Measurements from ENCODE around the gene ANKRD40CL.
"Not testable (repeated sequence)": the region's sequence is repeated elsewhere in the genome, so short reads cannot be mapped to it uniquely, and the experiment has no call there.

ANKRD40CL gene, protein sequence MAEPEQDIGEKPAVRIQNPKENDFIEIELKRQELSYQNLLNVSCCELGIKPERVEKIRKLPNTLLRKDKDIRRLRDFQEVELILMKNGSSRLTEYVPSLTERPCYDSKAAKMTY

DNA sequence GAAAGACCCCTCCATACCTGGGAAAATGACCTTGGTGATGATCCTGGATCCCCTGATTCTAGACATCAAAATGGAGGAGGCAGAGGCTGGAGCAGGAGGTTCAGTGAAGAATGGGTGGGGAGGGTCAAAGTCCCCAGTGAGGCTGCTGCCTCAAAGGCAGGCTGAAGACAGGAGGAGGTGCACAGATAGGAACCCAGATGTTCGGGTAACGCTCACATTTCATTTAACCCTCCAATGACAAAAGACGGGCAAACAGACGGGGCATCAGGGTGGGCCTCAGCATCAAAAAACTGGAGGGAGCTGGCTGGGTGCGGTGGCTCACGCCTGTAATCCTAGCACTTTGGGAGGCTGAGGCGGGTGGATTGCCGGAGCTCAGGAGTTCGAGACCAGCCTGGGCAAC lies at the start of gene ANKRD40CL:
Gene ANKRD40CL, minus strand, starts transcription at position 73 of the 400 bp plus-strand sequence. CDS start 605 bp downstream, outside the sequence.
- no peak for DNase-seq

DNA sequence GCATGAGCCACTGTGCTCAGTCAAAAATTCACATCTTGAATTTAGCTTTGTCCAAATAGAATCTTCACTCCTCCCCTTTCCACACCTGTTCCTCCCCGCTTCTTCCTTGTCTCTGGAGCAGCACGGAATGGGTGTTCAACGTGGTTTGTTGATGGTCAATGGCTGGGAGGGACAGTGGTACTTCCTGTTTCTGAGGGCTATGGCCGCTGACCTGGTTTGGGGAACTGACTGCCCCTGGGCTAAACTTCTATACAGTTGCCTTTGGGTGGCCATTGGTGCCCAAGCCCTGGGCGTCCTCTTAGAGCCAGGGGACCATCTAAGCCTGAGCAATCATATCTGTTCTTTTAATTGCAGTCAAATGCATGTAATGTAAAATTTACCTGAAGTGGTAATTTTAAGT lies 49.0 kb upstream of the ANKRD40CL start:
- DNase-seq, result no peak

DNA sequence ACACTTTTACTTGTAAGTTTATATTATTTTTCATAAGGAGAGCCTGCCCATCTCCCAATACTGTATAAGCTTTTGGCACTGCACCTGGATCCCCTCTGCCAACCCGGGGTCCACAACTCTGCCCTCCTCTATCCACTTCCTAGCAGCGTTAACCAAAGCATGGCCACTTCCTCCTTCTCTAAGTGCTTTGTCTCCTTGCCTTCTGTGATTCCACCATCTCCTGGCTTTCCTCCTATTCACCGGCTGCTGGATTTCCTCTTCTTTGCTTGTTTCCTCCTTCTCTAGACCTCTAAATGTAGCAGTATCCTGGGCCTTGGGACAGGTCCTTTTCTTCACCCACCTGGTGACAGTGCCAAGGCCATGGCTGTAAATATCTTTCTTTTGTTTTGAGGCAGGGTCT lies 48.1 kb upstream of the ANKRD40CL start:
- no peak for DNase-seq

DNA sequence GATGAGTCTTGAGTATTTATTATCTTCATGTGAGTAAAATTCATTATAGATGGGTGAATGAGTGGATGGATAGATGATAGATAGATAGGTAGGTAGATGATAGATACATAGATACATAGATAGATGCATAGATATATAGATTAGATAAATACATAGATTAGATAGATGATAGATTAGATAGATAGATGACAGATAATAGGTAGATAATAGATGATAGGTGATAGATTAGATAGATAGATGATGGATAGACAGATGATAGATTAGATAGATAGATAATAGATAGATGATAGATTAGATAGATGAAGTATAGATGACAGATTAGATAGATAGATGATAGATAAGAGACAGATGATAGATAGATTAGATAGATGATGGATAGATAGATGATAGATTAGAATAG lies 46.3 kb upstream of the ANKRD40CL start:
- DNase-seq, result no peak

DNA sequence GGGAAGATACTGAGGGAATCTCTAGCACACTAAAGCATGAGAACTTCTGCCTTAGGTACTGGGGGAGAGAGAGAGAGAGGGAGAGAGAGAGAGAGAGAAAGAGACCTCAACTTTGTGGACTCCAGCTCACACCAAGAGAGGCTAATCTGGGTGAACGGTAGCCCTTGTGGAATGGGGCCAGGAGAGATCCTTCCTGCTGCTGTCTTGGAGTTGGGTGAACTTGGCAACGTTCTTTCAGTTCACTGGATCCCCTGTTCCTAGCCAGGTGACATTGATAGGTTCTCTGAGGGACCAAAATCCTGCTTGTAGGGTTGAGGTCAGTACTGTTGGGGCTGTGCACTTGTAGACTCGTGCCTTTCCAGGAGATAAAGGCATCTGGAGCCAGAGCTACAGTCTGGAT lies 41.6 kb upstream of the ANKRD40CL start:
- no peak for DNase-seq

DNA sequence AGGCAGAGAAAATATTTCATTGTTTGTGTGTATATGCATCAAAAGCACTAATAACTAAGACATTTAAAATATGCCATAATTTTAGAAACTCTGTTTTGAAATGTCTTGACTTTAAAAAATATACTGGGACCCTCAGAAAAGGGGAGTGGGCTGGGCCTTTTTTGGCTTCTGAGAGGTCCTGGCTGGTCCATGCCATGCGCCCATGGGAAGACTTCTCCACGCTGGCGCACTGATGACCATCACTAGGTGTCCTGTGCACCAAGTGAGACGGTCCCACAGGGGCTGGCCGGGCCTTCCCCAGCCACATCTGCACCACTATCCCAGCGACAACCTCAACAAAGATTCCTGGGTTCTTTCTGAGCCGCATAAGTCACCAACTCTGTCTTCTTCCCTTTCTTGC lies 41.1 kb upstream of the ANKRD40CL start:
- no peak for DNase-seq

DNA sequence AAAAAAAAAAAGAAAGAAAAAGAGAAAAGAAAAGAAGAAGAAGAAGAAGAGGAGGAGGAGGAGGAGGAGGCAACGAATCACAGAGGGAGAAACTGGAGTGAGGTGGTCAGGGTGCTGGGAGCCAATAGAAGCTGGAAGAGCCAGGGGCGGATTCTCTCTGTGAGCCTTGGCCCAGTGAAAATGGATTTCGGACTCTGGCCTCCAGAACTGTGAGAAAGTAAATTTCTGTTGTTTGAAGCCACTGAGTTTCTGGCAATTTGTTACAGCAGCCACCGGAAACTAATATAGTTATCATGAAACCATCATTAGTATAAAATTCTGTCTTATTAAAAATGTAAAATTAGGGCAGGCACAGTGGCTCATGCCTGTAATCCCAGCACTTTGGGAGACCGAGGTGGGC lies 40.4 kb upstream of the ANKRD40CL start:
- no peak for DNase-seq

DNA sequence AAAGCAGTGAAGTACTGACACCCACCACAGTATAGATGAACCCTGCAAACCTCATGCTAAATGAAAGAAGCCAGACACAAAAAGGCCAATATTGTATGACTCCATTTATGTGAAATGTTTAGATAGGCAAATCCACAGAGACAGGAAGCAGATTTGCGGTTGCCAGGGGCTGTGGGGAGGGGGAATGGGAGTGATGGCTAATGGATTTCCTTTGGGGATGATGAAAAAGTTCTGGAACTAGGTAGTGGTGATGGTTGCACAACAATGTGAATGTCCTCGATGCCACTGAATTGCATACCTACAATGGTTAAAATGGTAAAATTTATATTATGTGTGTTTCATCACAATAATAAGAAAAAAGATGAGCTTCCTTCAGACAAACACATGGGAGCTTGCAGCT lies 39.7 kb upstream of the ANKRD40CL start:
- no peak for DNase-seq

DNA sequence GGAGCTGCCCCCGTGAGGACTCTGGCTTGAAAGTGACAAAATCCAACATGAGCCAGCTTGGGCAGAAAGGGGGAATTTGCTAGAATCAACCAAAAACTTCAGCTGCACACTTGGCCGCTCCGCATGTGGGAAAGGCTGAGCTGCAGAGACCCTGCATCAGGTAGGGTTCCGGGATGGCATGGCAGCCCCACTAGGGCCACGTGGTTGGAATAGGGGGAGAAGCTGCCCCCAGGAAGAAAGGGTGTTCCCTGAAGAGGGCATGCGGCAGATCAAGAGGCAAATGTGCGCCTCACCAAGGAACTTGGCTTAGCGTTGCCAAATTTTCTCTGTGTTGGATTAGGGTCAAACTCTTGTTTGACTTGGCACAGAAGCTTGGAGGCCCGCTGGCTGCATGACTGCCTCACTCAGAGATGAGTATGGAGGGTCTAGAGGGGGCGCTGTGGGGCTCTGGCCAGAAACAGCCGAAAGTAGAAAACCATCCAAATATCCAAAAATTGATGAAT lies 38.9 kb upstream of the ANKRD40CL start:
- DNase-seq, result no peak

DNA sequence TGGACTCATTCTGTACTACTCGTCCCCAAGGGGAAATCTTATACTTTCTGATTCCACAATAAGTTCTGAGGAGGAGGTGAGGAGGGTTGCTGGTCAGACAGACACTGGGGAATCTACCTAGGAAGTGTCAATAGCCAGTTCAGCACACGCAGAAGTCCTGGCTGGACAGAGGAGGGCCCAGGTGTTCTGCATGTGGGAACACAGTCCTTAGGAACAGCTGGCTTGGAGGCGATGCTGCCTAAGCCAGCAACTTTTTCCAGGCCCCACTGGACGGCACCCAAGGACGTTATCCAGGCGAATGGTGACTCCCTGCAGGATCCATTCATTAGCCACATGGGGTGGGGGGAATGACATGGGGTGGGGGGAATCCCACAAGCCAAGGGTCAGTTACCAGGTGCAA lies 38.2 kb upstream of the ANKRD40CL start:
- DNase-seq, result no peak

DNA sequence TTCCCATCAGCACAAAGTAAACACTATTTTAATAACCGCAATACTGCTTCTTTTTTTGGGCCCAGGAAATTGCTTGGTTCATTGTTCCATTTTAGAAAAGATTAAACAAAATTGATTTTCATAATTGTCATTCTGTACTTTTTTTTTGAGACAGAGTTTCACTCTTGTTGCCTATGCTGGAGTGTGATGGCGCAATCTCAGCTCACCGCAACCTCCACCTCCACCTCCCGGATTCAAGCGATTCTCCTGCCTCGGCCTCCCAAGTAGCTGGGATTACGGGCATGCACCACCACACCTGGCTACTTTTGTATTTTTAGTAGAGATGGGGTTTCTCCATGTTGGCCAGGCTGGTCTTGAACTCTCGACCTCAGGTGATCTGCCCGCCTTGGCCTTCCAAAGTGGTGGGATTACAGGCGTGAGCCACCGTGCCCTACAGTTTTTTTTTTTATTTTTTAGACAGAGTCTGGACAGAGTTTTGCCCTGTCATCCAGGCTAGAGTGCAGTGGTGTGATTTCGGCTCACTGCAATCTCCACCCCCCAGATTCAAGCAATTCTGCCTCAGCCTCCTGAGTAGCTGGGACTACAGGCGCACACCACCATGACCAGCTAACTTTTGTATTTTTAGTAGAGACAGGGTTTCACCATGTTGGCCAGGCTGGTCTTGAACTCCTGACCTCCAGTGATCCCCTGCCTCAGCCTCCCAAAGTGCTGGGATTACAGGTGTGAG lies 37.6 kb upstream of the ANKRD40CL start:
- not testable (repeated sequence) for DNase-seq

DNA sequence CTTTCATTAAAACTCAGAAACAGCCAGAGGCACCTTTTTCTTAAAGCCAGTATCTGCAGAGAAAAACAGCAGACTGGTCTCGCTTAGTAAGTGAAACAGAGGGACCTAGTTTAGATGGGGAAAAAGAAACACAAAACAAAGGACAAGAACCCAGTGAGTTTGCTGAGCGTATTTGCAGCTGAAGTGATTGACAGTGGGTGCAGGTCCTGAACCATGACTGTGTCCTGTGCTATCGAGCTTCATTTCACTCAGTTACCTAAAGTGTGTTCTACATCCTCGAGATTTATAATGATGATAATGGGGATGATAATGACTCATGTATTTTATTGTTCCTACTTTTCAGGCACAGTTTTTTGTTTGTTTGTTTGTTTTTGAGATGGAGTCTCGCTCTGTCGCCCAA lies 36.4 kb upstream of the ANKRD40CL start:
- DNase-seq, result no peak

DNA sequence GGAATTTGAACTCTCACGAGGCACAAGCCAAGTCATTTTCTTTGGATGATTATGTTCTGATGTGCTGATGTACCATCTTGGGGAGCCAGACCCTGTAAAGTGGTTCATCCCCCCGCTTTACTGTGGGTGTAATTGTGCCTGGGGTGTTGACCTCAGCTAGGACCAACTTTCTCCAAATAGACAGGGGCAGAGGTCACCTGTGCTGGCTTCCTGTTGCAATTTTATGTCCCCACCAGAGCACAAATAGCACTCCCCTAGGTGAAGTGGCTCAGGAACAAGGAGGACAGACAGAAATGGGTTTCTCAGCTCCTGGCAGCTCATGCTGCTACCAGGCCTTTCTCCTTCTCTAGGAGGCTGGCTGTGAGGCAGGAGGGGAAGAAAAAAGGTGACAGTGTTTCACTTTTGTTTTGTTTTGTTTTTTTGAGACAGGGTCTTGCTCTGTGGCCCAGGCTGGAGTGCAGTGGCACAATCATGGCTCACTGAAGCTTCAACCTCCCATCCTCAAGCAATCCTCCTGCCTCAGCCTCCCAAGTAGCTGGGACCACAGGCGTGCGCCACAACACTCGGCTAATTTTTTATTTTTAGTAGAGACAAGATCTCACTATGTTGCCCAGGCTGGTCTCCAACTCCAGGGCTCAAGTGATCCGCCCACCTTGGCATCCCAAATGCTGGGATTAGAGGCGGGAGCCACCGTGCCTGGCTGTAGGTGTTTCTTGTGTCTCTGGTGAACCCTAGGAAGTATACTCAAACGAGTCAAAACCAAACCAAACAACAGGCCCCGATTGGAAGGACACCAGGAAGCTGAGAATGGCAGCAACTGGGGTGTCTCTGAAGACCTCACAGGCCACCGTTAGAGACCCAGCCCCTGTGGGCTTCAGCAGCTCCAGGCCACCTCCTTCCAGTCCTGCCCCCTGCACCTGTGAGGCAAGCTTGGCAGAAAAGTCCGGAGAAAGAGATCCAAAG lies 35.6 kb upstream of the ANKRD40CL start:
- DNase-seq, result no peak

DNA sequence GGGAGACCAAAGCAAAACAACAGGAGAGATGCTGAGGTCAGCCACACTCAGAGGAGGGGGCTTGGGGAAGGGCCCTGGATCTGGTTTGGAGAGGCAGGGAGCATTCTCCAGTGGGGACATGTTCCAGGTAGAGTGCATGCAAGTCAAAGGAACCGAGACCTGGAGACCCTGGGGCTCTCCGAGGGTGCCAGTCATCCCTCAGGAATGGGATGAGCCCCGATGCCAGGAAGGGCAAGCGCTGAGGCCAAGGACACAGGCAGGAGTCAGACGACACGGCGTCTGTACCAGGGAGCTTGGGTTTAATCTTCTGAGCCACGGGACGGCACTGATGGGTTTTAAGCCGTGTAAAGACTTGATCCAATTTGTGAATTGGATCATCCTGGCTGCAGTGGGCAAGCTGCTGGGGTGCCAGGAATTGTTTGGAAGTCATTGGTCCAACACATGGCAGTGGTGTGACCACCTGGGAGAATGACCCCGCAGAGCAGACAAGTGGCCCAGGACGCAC lies 32.9 kb upstream of the ANKRD40CL start:
- no peak for DNase-seq

DNA sequence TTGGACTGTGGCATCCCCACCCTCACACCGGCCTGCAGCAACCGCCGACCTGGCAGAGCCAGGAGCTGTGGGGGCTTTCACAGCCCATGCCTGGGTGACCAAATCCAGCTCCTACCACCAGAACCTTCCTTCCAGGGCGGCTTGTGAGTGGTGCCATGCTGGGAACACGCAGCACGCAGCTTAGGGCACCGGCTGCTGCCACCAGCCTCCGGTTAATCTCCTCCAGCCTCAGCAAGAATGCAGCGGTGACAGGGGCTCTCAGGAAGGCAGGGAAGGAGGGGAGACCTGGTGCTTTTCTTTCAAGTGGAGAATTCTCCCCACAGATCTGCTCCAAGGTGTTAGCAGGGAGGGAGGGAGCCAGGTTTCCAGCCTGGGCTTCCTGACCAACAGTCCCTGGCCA lies 32.3 kb upstream of the ANKRD40CL start:
- no peak for DNase-seq

DNA sequence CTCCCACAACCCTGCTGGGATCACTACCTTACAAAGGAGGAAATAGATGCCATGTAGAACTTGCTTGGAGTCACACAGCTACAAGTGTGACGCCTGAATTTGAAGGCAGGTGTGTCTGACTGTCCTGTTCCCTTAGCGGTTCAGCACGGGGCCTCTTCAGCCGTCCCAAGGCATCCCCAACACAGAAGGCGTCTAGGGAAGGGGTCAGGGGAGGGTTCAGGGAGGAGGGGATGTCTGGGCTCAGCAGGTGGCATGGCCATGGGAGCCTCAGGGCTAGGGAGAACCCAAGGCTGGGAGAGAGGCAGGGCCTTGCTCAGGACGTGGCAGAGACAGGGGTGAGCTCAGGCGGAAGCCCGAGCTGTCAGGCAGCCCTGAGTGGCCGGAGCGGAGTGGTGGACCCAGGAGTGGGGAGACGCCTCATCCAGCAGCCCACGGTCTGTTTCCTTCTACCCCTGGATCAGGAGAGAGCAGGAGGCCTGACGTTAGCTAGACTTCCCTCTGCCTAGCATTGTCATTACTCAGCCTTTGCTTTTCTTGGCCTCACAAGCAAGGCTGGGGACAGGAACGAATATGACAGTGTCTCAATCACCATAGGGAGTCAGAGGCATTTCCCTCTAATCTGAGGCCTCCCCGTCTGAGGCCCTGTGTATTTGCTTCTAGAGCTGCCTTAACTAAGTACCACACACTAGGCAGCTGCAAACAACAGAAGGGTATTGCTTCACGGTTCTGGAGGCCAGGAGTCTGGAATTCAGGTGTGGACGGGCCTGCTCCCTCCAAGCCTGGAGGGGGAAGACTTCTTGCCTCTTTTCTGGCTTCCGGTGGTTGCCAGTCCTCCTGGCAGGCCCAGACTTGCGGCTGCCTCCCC lies 31.3 kb upstream of the ANKRD40CL start:
- no peak for DNase-seq

DNA sequence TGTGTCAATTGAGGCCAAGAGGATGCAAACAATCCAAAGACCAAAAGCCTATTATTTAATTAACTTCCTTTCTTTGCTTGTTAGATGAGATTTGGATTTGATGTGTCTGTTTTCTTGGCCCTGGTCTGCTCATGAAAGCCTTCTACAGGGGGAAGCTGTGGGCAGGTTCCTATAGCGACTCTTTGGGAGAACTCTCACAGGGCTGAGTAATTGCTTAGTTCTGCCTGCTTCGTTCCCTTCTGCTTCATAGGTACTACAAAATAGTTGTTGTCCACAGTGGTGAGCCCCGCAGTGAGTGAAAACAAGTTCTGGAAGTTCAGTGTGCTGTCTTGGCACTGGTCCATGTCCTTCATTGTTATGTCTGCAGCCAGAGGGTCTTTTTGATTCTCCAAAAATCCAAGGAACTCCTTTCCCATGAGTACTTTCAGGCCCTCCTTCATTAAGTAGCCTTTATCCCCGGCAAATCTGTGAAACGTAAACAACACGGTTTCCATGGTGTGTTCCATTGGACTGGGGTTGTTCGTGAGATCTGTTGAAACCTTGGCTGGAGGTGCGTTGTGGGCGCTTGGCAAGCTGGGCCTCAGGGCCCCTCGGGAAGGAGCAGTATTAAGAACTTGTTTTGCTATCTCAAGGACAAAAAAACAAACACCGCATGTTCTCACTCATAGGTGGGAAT lies 30.0 kb upstream of the ANKRD40CL start:
- no peak for DNase-seq

DNA sequence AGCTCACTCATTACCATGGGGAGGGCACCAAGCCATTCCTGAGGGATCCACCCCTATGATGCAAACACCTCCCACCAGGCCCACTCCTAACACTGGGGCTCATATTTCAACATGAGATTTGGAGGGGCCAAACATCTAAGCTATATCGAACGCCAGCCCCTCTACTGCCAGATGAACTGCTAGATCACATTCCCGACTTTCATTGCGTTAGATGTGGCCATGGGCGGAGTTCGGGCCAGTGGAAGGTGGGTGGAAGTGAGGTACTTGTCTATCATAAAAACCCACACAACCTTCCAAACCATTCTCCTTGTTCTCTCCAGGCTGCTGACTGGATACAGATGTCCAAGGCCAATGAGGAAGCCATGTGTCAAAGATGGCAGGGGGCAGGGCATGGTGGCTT lies 27.0 kb upstream of the ANKRD40CL start:
- no peak for DNase-seq

DNA sequence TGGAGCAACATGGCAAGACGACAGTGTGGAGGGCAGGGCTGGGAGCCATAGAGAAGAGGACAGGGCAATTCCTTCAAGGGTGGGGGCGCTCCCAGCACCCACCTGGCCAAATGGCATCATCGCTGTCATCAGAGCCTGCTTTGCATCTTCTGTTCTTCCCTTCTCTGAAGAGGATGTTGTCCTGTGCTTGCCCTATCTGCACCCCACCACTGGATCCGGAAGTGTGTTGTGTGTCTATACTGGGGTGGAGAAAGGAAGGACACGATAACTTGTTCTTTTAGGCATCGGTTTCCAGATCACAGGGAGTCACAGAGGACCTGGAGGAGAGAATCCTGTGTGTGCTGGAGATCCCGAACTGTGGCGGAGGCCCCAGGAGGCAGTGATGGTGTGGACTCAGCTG lies 25.7 kb upstream of the ANKRD40CL start:
- no peak for DNase-seq

DNA sequence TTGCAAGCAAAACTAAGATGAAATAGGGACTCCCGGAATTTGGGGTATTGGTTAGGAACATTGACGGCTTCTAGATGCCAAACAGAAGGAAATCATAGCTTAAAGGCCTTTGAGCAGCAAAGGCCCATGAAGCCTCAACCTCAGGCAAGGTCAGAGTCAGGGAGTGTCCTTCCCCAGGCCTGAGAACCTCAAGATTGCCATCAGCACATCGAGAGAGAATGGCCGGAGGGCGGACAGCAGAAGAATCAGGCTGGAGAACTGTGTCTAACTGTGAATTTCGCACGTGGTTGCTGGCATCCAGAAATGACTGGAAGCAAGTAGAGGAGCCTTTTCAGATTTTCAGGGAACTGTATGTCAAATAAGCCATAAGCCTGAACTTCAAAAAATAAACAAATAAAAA lies 24.8 kb upstream of the ANKRD40CL start:
- DNase-seq, result no peak

DNA sequence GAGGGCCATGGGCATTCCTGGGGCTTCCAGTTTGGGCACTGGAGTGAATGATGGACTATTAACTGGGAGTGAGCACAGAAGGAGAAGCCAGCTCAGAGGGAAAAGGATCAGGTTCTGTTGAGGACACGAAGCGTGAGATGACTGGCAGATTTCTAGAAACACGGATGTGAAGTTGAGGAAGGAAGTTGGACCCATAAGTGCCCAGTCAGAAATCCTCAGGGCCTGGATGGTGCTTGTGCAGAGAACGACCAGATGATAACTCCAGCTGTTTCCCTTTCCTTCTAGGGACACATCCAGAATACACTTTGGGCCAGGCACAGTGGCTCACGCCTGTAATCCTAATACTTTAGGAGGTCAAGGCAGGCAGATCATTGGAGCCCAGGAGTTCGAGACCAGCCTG lies 23.3 kb upstream of the ANKRD40CL start:
- no peak for DNase-seq

DNA sequence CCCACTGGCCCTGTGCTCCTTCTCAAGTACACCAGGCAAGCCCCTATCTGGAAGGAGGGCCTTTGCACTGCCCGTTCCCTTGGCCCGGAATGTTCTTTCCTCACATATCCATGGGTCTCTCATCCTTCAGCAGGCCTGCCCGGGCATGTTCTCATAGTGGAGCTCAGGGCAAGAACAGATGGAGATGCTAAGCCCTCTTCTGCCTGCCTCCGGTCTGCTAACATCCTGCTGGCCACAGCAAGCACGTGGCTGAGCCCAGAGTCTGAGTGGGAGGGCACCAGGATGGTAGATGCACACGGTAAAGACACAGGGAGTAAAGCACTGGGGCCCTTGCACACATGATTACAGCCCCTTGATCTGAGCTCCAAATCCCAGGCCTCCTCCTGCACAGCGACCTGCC lies 19.8 kb upstream of the ANKRD40CL start:
- peak; percentile 35 for DNase-seq
